Endothelial cell (in vitro differentiated cells): ENCODE results near the gene AUTS2. TPM values are rescaled to one million over a fixed set of nuclear protein-coding genes. Genes with fewer than 3 reads are reported as not detected.

Experiments
- DNase-seq: peaks from one replicate; pipeline ENCODE4 v3.0.0; 2021; ENCODE audit warnings: low spot score
- H3K27ac Mint-ChIP-seq: one replicate; pipeline ENCODE4 v1.8.0; 2021; ENCODE audit warnings: mixed read lengths, inconsistent platforms; ENCODE audit not compliant: unreplicated experiment
- H3K27me3 Mint-ChIP-seq: one replicate; pipeline ENCODE4 v1.8.0; 2021; ENCODE audit warnings: mild to moderate bottlenecking, moderate library complexity, mixed read lengths, inconsistent platforms; ENCODE audit not compliant: unreplicated experiment
- H3K36me3 Mint-ChIP-seq: one replicate; pipeline ENCODE4 v1.8.0; 2021; ENCODE audit warnings: mild to moderate bottlenecking, low read depth, mixed read lengths, inconsistent platforms; ENCODE audit not compliant: unreplicated experiment
- H3K4me1 Mint-ChIP-seq: one replicate; pipeline ENCODE4 v1.8.0; 2021; ENCODE audit warnings: mild to moderate bottlenecking, mixed read lengths, inconsistent platforms; ENCODE audit not compliant: unreplicated experiment
- H3K4me3 Mint-ChIP-seq: one replicate; pipeline ENCODE4 v1.8.0; 2021; ENCODE audit warnings: mild to moderate bottlenecking, mixed read lengths, inconsistent platforms; ENCODE audit not compliant: unreplicated experiment
- H3K9me3 Mint-ChIP-seq: one replicate; pipeline ENCODE4 v1.8.0; 2021; ENCODE audit warnings: mixed read lengths, inconsistent platforms; ENCODE audit not compliant: unreplicated experiment
- CTCF ChIP-seq: fragments of 200-600 bp; sonication (generic); IDR thresholded peaks from one replicate; pipeline ENCODE4 v1.5.0; 2021; ENCODE audit warnings: antibody characterized with exemption; ENCODE audit not compliant: unreplicated experiment
- total RNA-seq: library from RNA; stranded (reverse); fragmentation: NEBNext Ultra II Directional; extraction: Animal tissue kit (Norgen Biotek cat#: 25700); gene quantifications from one replicate; pipeline ENCODE4 v1.2.1, GENCODE V29; 2021; ENCODE audit not compliant: unreplicated experiment

The AUTS2 gene
- total RNA-seq, 1 donor from 2014 or later: 103 TPM

GRCh38 chr7:69640925-69641594 lies 42.8 kb downstream of the AUTS2 start:
- H3K4me3 Mint-ChIP-seq: no peak overlapping the region
- H3K27me3 Mint-ChIP-seq: peaks cover 2% of the 10 kb centered on the region

GRCh38 chr7:69643265-69643664 lies 45.0 kb downstream of the AUTS2 start:
- DNase-seq: no peak
- H3K27ac Mint-ChIP-seq: peak overlapping the region; percentile 68
- no peaks in the 10 kb centered on the region for H3K36me3 Mint-ChIP-seq
- no peak overlapping the region for H3K4me3 Mint-ChIP-seq
- no peak for TF ChIP-seq CTCF
- H3K4me1 Mint-ChIP-seq: peaks cover 55% of the 10 kb centered on the region
- no peaks in the 10 kb centered on the region for H3K9me3 Mint-ChIP-seq
- peaks cover 2% of the 10 kb centered on the region for H3K27me3 Mint-ChIP-seq

More at GRCh38 chr7:69640925-69641594, 42.8 kb downstream of the AUTS2 start:
- no peak for TF ChIP-seq CTCF
- no peak for DNase-seq
- H3K27ac Mint-ChIP-seq: no peak overlapping the region
- peaks cover 41% of the 10 kb centered on the region for H3K4me1 Mint-ChIP-seq
- H3K36me3 Mint-ChIP-seq: no peaks in the 10 kb centered on the region
- no peaks in the 10 kb centered on the region for H3K9me3 Mint-ChIP-seq

GRCh38 chr7:69643708-69644445 lies 45.6 kb downstream of the AUTS2 start:
- peak; percentile 30 for DNase-seq
- H3K9me3 Mint-ChIP-seq: no peaks in the 10 kb centered on the region
- H3K27me3 Mint-ChIP-seq: peaks cover 6% of the 10 kb centered on the region
- no peaks in the 10 kb centered on the region for H3K36me3 Mint-ChIP-seq
- H3K27ac Mint-ChIP-seq: peak overlapping the region; percentile 68
- peaks cover 56% of the 10 kb centered on the region for H3K4me1 Mint-ChIP-seq
- TF ChIP-seq CTCF: no peak
- no peak overlapping the region for H3K4me3 Mint-ChIP-seq

- Mint-ChIP-seq H3K4me3 (peak overlapping the region; percentile 17), H3K4me1 (peaks cover 59% of the 10 kb centered on the region), H3K36me3 (no peaks in the 10 kb centered on the region), H3K9me3 (no peaks in the 10 kb centered on the region), H3K27me3 (peaks cover 6% of the 10 kb centered on the region), H3K27ac (peak overlapping the region; percentile 92)
- no peak for DNase-seq
- TF ChIP-seq CTCF: no peak
Observed at GRCh38 chr7:69645683-69646082, 47.4 kb downstream of the AUTS2 start.

GRCh38 chr7:69651101-69651590 lies 52.9 kb downstream of the AUTS2 start:
- Mint-ChIP-seq H3K4me1 (peaks cover 66% of the 10 kb centered on the region), H3K27me3 (peaks cover 5% of the 10 kb centered on the region), H3K4me3 (no peak overlapping the region), H3K36me3 (peaks cover 7% of the 10 kb centered on the region), H3K9me3 (no peaks in the 10 kb centered on the region), H3K27ac (no peak overlapping the region)
- no peak for TF ChIP-seq CTCF
- no peak for DNase-seq
